ENCODE measurements around the gene SPATC1L.

GRCh38 chr21:46228345-46229051, 44.2 kb upstream of the SPATC1L start, which contains the start of gene LSS:
- TF ChIP-seq, protein P1, sequence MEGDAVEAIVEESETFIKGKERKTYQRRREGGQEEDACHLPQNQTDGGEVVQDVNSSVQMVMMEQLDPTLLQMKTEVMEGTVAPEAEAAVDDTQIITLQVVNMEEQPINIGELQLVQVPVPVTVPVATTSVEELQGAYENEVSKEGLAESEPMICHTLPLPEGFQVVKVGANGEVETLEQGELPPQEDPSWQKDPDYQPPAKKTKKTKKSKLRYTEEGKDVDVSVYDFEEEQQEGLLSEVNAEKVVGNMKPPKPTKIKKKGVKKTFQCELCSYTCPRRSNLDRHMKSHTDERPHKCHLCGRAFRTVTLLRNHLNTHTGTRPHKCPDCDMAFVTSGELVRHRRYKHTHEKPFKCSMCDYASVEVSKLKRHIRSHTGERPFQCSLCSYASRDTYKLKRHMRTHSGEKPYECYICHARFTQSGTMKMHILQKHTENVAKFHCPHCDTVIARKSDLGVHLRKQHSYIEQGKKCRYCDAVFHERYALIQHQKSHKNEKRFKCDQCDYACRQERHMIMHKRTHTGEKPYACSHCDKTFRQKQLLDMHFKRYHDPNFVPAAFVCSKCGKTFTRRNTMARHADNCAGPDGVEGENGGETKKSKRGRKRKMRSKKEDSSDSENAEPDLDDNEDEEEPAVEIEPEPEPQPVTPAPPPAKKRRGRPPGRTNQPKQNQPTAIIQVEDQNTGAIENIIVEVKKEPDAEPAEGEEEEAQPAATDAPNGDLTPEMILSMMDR (IDR thresholded peaks at IDR 0.05; ENCODE audit: low read length) = no peak
- no peak for TF ChIP-seq EZH2 (IDR thresholded peaks at IDR 0.05; ENCODE audit: borderline replicate concordance, low read length)

All from OCI-LY1 (cell line).